Measurements from ENCODE around the gene COX6B1.

DNA sequence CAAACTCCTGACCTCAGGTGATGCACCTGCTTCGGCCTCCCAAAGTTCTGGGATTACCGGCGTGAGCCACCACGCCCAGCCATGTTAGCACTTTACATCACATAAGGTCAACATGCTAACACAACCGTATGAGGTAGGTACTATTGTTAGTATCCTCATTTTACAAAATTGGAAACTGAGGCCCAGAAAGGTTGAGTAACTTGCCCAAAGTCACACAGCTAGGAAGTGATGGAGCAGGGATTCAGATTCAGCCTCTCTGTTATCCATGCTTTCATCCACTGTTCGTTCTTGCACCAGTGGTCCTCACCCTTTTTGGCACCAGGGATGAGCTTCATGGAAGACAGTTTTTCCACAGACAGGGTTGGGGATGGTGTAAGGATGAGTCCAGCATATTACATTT lies 8.6 kb downstream of the COX6B1 start:
- TF ChIP-seq ZNF140 (tag by site-specific recombination; IDR thresholded peaks at IDR 0.05) (no peak), ZNF529 (tag by site-specific recombination; IDR thresholded peaks at IDR 0.05; ENCODE audit: insufficient replicate concordance) (no peak), ZNF768 (tag by site-specific recombination; IDR thresholded peaks at IDR 0.05) (peak; percentile 93; the same call in 1 of the 2 replicates), ZBTB10 (tag by site-specific recombination; IDR thresholded peaks at IDR 0.05) (no peak)

Data from HEK293 (cell line).